Anterior cingulate cortex (tissue), 58 donors: ENCODE data around the gene FOXO1.

Source experiments
- DNase-seq, 58 donors: peaks; one replicate each; lab custom pipeline; 2025; lab: John Stamatoyannopoulos, UW

FOXO1 gene

DNA sequence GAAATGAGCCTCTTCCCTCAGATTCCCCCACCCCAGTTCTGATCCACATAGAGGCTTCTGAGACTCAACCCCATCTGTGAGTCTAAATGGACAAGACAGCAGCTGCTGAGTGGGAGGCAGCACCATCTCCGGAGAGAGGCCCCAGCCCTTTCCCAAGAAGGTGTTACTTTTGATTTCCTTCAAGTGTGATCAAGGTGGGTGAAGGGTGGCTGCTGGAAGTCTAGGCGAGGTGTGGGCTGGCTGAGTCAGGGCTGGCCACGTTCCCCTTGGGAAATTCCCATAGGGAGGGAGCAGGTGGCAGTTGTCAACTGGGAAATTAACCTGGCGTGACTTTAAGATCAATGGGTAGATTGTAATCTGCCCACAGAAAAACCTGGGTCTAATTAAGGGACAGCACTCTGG is 148.0 kb downstream of the FOXO1 start:
- DNase-seq = peak in 8 of 58 donors; percentile 7 to 39 (median 22)

DNA sequence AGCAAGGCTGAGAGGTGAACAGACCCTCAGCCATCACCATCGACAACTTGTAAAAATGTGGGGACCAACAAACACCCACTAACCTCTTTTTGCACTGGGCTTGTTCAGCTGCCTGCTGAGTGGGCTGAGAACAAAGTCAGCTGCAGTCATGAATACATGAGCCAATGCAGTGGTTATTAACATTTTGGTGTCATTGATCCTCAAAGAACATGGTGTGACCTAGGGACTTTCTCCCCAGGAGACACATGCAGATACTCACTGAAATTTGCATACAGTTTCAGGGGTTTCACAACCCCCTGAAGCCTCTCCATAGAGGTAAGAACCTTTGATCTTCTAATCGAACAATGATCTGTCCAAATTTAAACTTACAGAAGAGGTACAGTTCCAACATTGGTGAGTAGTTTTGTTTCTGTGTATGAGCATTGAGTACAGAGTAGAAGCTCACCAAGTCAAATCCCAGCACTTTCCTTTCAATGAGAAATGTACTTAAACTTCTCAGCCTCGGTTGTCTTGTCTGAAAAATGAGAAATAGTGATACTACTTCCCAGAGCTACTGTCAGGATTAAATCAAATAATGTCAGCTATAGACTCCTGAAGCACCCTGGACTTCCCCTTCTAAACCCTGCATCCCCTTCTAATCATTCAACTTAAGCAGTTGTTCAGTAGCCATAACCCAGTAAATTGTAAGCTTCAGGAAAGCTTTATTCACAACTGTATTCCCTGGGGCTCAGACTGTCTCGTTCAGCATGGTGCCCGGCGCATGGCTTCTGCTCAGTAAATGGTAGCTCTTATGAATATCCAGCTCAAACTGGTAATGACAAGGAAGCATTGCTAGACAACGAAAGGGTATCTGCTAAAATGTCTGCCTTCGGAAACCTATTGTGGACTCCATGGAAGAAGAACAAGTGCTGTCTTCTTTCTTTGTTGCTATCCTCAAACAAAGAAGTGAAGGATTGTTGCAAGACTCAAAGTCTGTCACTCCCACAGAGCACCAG is 148.7 kb downstream of the FOXO1 start:
- DNase-seq = no peak

- no peak for DNase-seq
Measured at GRCh38 chr13:40515702-40516101, 150.7 kb downstream of the FOXO1 start.

- no peak for DNase-seq
Measured at GRCh38 chr13:40514802-40515201, 151.6 kb downstream of the FOXO1 start.

GRCh38 chr13:40509876-40510275 is 156.6 kb downstream of the FOXO1 start:
- no peak for DNase-seq

DNA sequence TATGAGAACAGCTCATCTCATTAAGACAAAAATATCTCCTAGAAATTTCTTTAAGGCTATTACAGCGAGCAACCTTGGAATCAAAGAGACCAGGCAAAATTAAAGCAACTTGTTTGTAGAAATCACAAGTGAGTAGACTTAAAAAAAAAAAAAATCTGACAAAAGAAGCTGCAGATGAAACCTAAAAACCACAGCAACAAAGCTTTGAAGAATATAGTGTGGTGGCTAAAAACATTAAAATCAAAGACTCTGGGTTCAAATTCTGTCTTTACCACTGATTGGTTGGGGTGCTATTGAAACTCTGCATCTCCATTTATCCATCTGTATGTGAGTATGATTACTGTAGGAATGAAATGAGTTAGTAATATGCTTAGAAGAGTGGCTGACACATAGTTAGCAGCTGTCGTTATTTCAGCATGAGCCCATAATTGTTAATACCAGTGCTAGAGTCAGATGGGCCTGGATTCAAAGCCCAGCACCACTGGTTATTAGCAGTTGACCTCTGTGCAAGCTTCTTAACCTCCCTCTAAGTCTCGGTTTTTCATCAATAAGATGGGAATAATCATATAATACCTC is 157.6 kb downstream of the FOXO1 start:
- no peak for DNase-seq

DNA sequence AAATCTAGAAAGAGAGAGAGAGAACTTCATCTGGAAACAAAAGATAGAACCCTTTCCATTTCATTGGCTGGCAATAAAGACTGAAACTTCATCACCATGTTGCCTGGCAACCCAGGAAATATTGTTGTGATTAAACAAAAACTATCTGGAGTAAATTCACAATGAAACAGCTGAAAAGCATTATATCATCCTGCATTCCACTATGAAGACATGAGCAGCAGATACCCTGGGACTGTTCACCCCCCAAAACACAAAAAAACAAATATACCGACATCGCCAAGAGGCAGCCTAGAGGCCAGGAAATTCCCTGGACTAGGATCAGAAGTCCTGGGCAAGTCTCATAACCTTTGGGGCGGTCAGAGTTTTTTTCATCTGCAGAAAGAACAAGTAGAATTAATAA is 158.3 kb downstream of the FOXO1 start:
- no peak for DNase-seq

GRCh38 chr13:40506592-40507446 is 159.6 kb downstream of the FOXO1 start:
- DNase-seq = no peak
